Subcutaneous adipose tissue (tissue), 4 donors: ENCODE data around the gene RADIL. TPM values are rescaled to one million over a fixed set of nuclear protein-coding genes. Genes with fewer than 3 reads are reported as not detected.

ENCODE experiments used
- CTCF ChIP-seq: fragments of 450-650 bp; IDR thresholded peaks from one replicate; pipeline ENCODE4 v1.5.1; 2016; ENCODE audit warnings: low read depth, mild to moderate bottlenecking, control low read depth, antibody characterized with exemption, moderate library complexity
- small RNA-seq: library from RNA; depleted of rRNA; stranded (forward); fragments of <200 nt; gene quantifications from one replicate; pipeline ENCODE3, GENCODE V24; 2016
- total RNA-seq, 4 donors: library from RNA; depleted of rRNA; stranded (reverse); fragments of >200 nt; gene quantifications; one replicate each; pipeline ENCODE4 v1.1.0, GENCODE V29; 2016

Gene RADIL
- total RNA-seq, 4 donors from 2014 or later = 5.4 to 7.7 (median 6.3) TPM

GRCh38 chr7:4753598-4754432 lies 129.7 kb downstream of the RADIL start:
- TF ChIP-seq CTCF = no peak

GRCh38 chr7:4751398-4751947 lies 132.0 kb downstream of the RADIL start:
- TF ChIP-seq CTCF = no peak

GRCh38 chr7:4749798-4750197 lies 133.7 kb downstream of the RADIL start:
- no peak for TF ChIP-seq CTCF

- no peak for TF ChIP-seq CTCF
Observed at GRCh38 chr7:4749363-4749762, 134.2 kb downstream of the RADIL start.

Small RNAs within 50 kb of the gene (small RNA-seq; reads per million reads assigned to genes)
- gene MIR4656 = not detected
- gene RF00019 = 0.49 reads per million

Other genes starting within 250 kb of the RADIL start
- 10 to 100 TPM in 3 of 4 donors, 1 to 10 TPM in 1; 9.6 to 35.0 (median 12.5) TPM for gene FOXK1, start 201.4 kb downstream of the RADIL start, total RNA-seq
- 10 to 100 TPM in 3 of 4 donors, 1 to 10 TPM in 1; 9.6 to 39.4 (median 21.1) TPM for gene AP5Z1, start 108.1 kb downstream of the RADIL start, total RNA-seq
- under 1 TPM; 0.22 to 0.68 (median 0.35) TPM for gene PAPOLB, start 21.7 kb downstream of the RADIL start, total RNA-seq
- not detected for gene MMD2, start 75.5 kb upstream of the RADIL start, total RNA-seq
- gene RBAK, start 162.1 kb upstream of the RADIL start, total RNA-seq = 10 to 100 TPM in 2 of 4 donors, 1 to 10 TPM in 2; 9.5 to 14.7 (median 11.4) TPM